HuH-7 (cell line): ENCODE measurements around the gene KIAA0319L.
"Not testable (repeated sequence)": the region's sequence is repeated elsewhere in the genome, so short reads cannot be mapped to it uniquely, and the experiment has no call there.

ENCODE experiments used
- DNase-seq: peaks from one replicate; pipeline ENCODE4 v3.0.0; 2011; ENCODE audit warnings: low spot score

KIAA0319L gene

GRCh38 chr1:35557118-35557610, at the start of gene KIAA0319L:
KIAA0319L (minus strand) TSS chr1:35557403; CDS start chr1:35554491, 2,912 bp downstream.
- peak; percentile 93 for DNase-seq

- no peak for DNase-seq
Observed at GRCh38 chr1:35605867-35606182, 48.6 kb upstream of the KIAA0319L start.

GRCh38 chr1:35605071-35605866, 48.1 kb upstream of the KIAA0319L start:
- DNase-seq = no peak

- no peak for DNase-seq
Observed at GRCh38 chr1:35603941-35604340, 46.7 kb upstream of the KIAA0319L start.

GRCh38 chr1:35603468-35603867, 46.3 kb upstream of the KIAA0319L start:
- no peak for DNase-seq

- no peak for DNase-seq
Observed at GRCh38 chr1:35600593-35600992, 43.4 kb upstream of the KIAA0319L start.

GRCh38 chr1:35599411-35599810, 42.2 kb upstream of the KIAA0319L start:
- DNase-seq = no peak

GRCh38 chr1:35598895-35599294, 41.7 kb upstream of the KIAA0319L start:
- DNase-seq = no peak

- no peak for DNase-seq
Observed at GRCh38 chr1:35597870-35598269, 40.7 kb upstream of the KIAA0319L start.

- DNase-seq = no peak
Observed at GRCh38 chr1:35595684-35596083, 38.5 kb upstream of the KIAA0319L start.

GRCh38 chr1:35594005-35594760, 37.0 kb upstream of the KIAA0319L start:
- no peak for DNase-seq

GRCh38 chr1:35592991-35593769, 36.0 kb upstream of the KIAA0319L start:
- DNase-seq = no peak

GRCh38 chr1:35591211-35591610, 34.0 kb upstream of the KIAA0319L start:
- no peak for DNase-seq

- no peak for DNase-seq
Observed at GRCh38 chr1:35590476-35591040, 33.4 kb upstream of the KIAA0319L start.

GRCh38 chr1:35589516-35590427, 32.6 kb upstream of the KIAA0319L start:
- no peak for DNase-seq

GRCh38 chr1:35588197-35588910, 31.2 kb upstream of the KIAA0319L start:
- no peak for DNase-seq

GRCh38 chr1:35587736-35588135, 30.5 kb upstream of the KIAA0319L start:
- no peak for DNase-seq

- DNase-seq = no peak
Observed at GRCh38 chr1:35586808-35587207, 29.6 kb upstream of the KIAA0319L start.

- DNase-seq = not testable (repeated sequence)
Observed at GRCh38 chr1:35585805-35586204, 28.6 kb upstream of the KIAA0319L start.

GRCh38 chr1:35585281-35585680, 28.1 kb upstream of the KIAA0319L start:
- no peak for DNase-seq
